CD4-positive, alpha-beta T cell treated with Interleukin-4 for 1 hour (primary cell): ENCODE results near the gene TNC.
"Not testable (repeated sequence)": the region's sequence is repeated elsewhere in the genome, so short reads cannot be mapped to it uniquely, and the experiment has no call there.

Experiments used
- DNase-seq, 2 donors: peaks; one replicate each; pipeline ENCODE4 v3.0.0-alpha.2; 2020 to 2022

Gene TNC

DNA sequence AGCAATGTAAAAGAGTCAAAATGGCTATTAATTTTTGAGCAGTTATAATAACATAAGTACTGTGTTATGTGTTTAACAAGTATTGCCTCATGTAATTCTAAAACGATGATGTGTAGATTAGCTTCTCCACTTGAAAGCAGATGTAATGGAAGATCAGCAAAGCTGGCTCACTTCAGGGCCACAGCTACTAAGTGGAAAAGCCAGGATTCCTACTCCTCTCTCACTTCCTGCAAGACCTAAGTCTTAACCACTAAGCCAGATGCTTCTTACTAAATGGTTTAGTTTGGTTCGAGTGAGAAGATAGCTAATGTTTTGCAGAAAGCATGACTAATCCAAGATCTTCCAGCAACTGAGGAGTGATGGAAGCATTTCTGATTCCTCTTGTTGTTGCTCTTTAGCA is 15.7 kb upstream of the TNC start:
- DNase-seq: no peak

DNA sequence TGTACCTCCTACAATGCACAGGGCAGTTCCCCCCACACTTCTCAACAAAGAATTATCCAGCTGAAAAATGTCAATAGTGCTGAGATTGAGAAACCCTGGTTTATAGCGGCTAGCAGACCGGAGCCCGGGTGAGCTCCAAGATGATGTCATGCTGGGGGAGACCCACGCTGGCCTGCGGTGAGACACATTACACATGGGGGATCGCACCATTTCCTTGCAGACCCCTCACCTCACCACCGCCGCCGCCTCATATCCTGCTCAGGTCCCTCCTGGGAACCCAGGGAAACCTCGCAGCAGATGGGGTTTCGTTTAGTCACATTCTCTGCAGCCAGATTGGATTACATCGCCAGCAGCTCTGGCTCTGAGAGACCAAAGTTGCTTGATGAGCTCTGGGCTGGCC is 14.7 kb upstream of the TNC start:
- DNase-seq: no peak

DNA sequence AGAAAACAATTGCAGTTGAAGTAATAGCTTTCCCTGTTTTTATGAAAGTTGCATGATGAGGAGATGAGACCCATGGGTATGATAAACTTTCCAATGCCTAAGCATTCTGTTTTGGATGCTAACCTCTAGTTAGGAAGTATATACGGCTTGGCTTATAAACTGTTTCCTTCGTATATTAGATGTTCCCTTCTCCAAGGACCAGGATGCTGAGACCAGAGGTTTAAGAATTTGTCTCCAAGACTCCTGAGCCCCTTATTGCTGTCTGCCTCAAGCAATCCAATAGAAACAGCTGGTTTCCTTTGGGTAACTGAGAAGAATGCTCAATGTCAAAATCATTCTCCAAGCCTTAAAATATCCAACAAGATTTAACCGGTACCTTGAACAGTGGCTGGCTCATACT is 12.2 kb upstream of the TNC start:
- no peak for DNase-seq

DNA sequence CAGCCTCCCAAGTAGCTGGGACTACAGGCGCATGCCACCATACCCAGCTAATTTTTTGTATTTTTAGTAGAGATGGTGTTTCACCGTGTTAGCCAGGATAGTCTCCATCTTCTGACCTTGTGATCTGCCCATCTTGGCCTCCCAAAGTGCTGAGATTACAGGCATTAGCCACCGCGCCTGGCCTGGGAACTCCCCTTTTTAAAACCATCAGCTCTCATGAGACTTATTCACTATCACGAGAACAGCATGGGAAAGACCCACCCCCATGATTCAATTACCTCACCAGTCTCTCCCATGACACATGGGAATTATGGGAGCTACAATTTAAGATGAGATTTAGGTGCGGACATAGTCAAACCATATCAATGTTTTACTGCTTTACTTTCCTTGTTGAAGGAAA is 10.8 kb upstream of the TNC start:
- not testable (repeated sequence) for DNase-seq

DNA sequence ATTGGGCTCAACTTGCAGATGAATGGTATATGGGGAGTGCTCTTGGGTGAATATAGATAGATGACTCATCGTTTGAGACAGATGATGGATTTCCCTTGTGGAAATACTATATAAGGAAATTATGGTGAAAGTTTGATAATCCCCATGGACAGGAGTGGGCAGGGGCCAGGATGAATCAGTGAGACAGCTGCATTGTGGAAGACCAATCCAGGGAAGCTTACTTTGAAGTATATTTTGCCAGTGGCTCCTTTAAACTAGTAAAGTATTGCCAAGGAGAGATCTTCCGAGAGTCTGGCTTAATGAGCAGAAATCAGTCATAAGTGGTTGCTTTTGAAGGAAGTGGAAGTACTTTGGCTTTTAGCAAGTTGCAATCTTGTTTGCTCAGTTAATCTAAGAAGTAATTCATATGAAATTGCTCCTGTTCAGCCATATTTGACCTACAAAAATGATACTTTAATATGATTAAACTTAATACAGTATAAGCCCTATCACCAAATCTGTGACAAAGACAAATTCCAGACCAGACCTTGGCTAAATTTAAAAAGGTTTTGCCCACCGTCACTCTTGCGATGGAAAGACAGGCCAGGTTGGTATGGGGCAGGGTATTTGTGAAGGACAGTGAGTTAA is 9.3 kb upstream of the TNC start:
- DNase-seq: no peak

DNA sequence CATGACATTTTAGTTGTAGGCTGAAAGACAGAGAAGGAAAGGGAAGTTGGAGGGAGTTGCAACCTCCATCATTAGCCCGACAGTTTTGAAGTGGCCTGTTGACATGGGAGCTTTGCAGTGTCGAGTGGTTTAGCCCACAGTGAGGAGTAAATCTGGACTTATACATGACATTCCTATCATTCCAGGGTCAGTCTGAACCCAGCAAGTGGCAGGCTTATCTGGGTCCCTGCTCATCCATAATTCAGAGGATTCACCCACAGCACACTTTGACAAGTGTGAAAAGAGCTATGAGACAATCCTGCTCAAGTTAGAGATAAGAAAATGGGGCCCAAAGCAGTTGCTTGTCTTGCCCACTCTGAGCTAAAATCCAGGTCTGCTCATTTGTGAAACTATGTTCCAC is 8.4 kb upstream of the TNC start:
- no peak for DNase-seq

DNA sequence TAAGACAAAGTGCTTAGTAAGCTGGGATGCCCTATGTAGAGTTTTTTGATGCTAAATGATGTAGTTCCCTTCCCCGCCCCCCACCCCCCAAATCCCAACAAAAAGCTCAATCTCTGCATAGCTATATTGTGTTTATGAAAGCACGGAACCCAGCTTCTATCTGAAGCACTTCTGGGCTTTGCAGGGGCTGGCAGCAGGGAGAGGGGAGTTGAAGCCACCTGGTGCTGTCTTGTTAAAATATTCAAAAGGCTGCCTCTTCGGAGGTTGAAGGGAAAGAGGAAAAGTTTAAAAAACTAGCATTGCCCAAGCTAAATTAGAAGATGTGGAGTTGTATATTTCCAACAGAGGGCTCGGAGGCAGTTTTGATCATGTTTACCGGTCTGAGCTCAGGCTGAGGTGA is 5.0 kb upstream of the TNC start:
- DNase-seq: no peak

DNA sequence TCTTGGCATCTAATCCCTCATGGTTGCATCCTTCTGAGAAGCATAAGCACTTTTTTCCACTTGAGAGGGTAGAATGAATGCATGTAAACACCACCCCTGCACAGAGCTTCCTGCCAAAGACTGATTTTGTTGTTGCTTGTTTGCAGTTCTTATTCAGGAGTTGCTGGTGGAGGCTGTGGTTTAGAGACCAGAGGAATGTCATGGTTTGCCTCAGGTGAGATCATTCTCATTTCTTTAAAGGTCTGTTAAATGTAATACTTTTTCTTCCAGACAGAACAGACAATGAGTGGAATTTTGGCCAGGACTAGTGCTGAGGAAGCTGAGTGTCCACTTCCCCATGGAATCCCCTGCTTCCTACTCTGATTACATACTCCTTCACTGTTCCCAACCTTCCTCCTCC is 3.2 kb upstream of the TNC start:
- DNase-seq: no peak

DNA sequence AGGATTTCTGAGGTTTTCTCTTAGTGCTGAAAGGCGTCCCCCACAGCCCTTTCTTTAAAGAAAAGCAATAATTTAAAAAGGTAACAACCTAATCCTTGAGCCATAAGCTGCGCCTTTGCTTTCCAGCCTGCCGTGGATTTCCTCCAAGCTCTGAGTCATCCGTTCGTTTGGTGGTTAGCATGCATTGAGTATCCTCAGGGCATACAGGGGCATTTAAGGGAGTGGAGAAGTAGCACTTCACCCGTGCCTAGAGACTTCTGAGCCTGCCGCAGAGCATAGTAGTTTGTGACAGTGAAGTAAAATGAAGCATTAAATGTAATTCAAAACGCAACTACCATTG is 892 bp upstream of the TNC start:
- DNase-seq: no peak

DNA sequence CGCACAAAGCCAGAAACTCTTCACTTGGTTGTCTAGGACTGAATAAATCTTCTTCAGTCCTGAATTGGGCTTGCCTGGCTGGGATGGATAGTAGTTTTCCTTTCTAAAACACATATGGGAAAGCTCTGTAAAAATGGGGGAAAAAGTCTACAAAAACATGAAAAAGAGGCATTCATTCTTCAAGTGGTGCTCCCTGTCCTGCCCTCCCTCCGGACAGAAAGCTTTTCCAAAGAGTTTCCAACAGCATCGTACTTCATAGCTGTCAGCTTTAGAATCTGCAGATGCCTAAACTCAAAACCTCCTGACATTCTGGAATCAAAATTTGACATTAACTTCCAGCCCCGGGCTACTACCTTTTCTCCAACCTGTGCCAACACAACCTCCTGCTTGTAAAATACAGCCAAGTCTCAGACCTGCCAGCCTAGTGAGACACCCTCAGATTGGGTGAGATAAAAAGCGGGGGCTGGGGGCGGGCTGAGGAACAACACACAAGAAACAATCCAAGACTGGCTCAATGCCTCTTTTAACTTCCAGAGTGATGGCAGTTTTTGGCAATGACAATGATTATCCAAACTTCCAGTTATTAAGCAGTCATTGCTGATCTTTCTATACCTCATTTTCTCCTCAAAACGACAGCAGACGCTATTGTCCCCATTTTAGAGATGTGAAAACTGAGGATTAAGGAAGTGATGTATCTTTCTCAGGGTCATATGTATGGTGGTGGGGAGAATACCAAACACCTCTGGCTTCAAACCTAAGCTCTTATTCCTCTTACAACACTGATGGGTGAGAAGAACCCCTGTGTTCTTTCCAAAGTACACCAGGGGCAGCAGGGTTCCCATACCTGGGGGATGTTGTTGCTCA is 1.3 kb downstream of the TNC start:
- no peak for DNase-seq

DNA sequence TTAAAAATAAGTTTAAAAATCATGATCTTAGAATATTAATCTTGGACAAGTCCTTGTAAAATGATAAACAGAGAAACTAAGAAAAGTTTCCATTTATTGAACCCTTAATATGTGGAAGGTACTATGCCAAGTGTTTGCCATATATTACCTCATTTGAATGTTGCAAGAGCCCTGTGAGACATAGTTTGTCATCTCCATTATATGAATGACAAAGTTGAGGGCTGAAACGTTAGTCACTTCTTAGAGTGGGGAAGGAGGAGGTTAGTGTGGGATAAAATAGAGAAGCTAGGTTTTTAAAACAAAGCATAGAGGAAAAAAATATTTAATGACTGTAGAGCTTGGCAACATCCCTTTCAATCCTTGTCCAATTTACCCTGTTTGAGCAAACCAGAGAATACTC is 2.0 kb downstream of the TNC start:
- no peak for DNase-seq

DNA sequence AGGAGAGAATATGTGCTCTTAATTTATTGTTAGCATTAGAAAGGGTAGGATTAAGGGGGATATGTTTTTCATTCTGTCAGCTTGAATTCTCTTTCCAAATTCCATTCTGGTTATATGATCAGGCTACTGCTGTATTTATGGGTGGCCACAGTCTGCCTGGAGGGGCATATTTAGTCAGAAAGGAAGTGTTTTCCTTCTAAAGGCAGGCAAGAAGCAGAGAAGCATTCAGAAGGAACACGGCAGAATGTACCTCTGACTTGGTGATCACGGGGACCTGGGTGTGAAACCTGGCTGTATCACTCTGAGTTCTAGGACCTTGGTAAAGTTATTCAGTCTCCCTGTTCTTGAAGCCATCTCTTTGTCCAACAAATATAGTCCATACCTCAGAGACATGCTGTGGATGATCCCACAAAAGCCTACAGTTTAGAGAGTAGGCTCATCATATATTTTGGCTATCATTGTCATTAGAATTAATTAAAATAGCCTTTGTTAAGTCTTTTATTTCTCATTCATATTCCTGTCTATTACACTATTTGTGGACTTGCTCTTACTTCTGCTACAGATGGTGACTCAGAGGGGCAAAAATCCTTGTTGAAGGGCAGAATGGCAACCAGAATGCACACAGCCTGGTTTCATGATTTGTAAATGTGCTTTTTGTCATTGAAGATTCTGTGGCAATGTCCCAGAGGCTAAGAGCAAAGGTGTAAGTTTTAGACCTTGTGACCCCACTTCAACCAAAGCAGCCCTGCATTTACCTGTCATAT is 2.7 kb downstream of the TNC start:
- no peak for DNase-seq

DNA sequence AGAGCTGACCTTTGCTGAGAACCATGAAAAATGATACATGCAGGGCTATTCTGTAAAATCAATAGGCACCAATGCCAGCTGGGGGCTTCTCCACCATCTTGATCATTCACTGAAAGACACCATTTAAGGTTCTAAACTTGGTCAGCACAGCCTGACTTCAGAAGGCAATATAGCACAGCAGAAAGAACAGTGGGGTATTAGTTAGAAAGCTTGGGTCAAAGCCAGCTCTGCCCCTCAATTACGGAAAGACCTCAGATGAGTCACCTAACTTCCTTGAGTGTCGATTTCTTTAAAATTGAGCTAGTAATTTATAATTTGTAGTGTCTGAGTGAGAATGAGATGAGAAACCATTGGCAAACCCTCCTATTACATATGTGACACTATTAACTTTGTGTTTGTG is 3.4 kb downstream of the TNC start:
- DNase-seq: no peak

DNA sequence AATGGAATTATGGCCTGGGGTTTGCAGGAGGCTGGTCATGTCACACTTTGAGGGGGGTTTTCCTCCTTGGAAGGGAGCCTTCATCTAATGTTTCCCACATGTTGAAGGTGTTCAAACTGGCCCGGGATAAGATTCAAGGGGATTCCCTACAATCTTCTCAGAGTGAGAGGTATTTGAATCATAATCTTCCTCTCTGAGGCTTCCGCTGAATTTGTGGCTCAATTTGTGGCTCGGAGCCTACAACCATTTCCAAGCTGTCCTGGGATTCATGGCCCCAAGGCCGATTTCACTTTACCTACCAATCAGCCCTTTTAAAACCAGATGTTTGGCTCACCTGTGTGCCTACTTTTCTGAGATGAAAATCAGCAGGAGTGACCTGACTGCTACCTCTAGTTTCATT is 3.9 kb downstream of the TNC start:
- DNase-seq: no peak

DNA sequence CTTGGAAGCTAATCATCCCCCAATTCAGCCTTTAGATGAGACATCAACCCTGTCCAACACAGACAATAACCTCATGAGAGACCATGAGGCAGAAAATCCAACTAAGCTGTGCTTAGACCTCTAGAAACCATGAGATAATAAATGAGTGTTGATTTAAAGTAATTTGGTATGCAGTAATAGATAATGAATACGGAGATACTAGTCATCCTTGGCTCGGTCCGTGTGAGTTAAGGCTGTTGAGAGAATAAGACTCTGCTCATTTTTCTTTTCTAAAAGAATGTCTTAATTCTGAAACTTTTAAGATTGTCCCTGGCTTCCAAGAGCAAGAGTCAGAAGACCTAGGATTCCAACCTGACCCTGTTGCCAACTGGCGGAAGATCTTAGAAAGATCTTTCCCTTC is 6.1 kb downstream of the TNC start:
- no peak for DNase-seq

DNA sequence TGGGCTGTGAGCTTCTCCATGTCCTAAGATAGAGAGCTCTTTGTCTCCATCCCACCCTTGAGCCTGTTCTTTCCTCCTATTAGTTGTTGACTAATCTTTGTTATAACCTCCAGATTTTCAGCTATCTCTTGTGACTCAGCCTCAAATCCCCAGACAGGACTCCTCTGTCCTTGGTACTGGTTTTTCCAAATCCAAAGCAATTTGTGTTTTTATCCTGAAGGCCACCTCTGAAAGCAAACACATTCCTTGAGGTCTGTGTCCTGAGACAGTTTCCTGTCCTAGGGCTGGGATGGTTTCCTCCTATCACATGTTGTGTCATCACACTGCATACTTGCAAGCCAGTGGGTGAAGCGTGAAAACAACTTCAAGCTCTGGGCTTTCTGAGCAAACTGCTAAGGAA is 8.5 kb downstream of the TNC start:
- no peak for DNase-seq

DNA sequence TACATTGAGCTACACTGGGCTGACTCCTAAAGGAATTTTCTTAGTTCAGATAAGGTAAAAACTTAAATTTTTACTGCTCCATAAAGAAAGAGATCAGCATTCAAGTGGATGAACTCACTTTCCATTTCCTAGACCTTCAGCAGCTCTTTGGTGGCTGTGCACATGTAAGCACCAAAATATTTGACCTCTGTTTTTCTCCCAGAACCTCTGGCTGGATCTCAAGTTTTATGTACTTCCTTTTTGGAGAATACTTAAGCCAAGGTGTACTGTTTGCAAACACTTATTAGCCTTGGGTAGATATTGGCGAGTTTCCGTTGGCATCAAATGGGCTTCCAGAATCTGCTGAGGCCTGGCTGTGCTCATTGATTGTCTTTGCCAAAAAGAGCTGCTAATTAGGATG is 10.3 kb downstream of the TNC start:
- no peak for DNase-seq

DNA sequence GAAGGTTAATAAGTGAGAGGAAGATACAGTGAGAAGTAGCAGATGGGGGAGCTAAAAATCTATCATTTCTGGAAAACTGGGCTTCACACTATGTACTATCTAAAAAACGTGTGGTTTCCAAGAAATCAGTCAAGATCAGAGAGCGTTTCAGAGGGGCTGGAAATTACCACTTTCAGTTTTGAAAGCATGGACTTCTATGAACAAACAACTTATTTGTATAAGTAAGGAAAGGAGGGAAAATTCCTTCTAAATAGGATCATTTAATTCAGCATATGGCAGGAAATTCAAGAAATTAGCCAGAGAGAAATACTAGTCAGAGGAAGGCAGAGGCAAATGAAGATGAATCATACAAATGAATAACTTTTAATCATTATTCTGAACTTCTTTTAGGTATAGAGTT is 11.3 kb downstream of the TNC start:
- no peak for DNase-seq

DNA sequence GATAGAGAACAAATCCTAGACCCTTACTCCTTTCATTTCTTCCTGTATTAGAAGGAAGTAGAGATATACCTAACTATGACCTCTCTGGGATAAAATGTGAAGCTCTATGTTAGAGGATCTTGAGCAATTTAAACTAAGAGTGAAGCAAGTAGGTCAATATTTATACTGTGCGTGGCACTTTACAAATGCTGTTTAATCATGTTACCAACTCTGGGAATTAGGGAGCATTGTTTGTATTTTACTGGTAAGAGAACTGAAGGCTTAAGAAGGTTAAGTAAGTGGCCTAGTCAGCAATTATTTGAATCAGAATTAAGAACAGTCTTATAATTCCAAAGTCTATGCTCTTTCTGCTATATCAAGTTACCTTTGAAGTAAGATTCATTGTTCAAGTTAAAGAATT is 12.0 kb downstream of the TNC start:
- DNase-seq: no peak

DNA sequence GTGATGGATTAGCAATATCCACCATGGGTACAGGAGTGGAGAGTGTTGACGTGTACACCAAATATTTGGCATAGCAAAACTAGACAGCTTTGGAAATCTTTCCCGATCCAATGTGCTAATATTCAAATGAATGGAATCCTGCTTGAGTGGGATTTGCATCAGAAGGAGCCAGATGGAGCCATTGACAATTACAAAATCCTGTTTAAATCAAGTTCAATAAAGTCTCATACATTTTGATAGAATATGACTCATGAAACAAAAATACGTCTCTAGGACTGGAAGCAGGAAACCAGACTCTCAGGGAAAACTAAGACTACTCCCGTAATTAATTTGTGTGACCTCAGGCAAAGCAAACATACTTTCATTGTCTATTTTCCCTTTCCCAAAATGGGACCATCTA is 13.0 kb downstream of the TNC start:
- no peak for DNase-seq

DNA sequence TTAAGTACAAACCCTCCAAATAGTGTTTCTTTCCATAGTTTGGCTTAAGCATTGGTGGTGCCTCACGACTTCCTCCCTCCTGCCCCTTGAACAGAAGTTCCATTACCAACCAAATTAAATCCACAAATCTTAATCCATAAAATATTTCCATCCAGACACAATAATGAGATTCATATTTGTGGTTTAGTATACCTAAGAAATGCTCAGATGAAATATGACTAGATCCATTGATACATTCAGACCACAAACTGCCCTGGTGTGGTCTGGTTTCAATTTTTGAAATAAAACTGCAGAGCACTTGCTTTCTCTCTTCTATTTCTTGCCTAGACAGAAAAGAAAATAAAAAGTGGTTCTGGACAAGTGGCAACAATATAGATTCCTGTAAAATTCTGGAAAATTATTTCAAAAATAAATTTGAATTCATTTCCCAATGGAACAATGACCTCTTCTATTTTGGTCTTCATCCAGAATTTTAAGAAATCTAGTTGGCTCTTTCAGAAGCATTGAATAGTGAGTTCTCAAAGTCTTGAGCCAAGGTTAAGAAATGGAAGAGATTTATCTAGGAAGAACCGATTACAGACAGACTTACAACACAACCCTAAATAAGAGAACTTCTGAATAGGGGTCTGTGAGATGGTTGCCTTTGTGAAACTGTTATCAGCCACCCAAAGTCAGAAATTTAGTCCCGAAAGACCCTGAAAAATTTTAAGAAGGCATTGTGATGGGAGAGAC is 14.0 kb downstream of the TNC start:
- DNase-seq: no peak

DNA sequence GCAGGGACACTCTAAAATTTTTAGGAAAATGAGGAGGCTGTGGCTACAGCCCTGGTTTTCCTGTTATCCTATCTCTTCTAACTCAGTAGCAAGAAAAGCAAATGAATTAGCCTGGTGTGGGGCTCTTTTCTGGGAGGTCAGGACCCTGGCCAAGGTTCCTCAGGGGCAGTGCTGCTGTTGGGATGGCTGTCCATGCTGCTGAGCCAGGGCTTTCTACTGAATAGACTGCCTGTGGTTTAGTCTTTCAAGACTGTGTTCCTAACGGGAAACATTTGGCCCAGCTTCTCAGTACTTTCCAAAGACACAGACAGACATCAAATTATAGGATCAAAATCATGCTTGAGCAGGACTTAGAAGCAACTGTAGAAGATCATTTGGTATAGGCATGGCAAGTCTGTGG is 18.1 kb downstream of the TNC start:
- DNase-seq: no peak

DNA sequence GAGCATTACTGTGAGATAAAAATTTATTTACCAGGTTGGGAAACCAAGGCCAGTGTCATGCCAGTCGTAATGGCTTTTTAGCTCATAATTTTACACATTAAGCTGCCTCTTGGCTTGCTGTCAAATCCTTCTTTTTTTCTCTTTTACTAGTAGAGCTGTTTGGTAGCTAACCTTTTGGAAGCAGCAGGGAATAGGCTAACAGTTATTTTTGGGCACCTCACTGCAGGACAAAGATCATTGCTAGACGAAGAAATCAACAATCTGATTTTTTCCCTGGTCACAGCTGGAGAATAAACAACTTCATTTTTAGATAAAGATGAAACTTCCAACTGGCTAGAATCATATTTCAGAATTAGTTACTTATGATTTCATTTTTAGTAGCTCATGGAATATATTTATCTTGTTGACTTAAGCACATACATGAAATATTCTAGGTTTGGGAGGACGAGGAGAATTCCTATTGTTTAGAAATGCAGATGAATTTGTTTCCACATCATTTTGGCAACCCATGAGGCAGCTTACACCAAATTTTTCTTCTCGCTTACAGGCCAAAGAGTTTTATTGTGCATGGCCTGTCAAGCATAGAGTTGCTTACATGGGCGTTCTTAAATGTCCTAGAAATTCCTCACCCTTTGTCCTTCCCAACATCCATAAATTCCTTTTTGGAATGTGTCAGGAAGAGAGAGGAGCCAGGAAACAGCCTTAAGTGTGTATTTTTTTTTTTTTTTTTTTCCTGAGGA is 19.6 kb downstream of the TNC start:
- no peak for DNase-seq
